Measurements from ENCODE around the gene ZBTB3. TPM values are rescaled to one million over a fixed set of nuclear protein-coding genes. Genes with fewer than 3 reads are reported as not detected.

ZBTB3 gene
- total and polyA plus RNA-seq, 2 of the 13 experiments (the other 11 are each of a cell fraction or from before 2014, with no cell fraction given): 3.4 to 5.2 TPM

- TF ChIP-seq FOXP1 (IDR thresholded peaks at IDR 0.05) (no peak), FOXP1 (CRISPR knock-in tag; IDR thresholded peaks at IDR 0.05) (no peak), ADNP (CRISPR knock-in tag; IDR thresholded peaks at IDR 0.05) (no peak), CHD2 (IDR thresholded peaks at IDR 0.05; ENCODE audit: low read depth, low read length) (no peak), ZMYM4 (CRISPR knock-in tag; IDR thresholded peaks at IDR 0.05) (no peak), MTA1 (CRISPR knock-in tag; IDR thresholded peaks at IDR 0.05; ENCODE audit: borderline replicate concordance) (no peak), ELF1 (CRISPR knock-in tag; IDR thresholded peaks at IDR 0.05) (peak; percentile 86), SNAPC2 (CRISPR knock-in tag; IDR thresholded peaks at IDR 0.05) (no peak), ZIK1 (CRISPR knock-in tag; IDR thresholded peaks at IDR 0.05; ENCODE audit: borderline replicate concordance, low read depth) (no peak), ZNF543 (CRISPR knock-in tag; IDR thresholded peaks at IDR 0.05) (no peak), ZBTB34 (CRISPR knock-in tag; IDR thresholded peaks at IDR 0.05) (no peak), ZBTB10 (CRISPR knock-in tag; IDR thresholded peaks at IDR 0.05; ENCODE audit: borderline replicate concordance) (no peak), CC2D1A (CRISPR knock-in tag; IDR thresholded peaks at IDR 0.05) (no peak; the same call in 1 of the 2 replicates), ZFAT (CRISPR knock-in tag; conservative IDR thresholded peaks at IDR 0.05) (no peak), ZNF83 (CRISPR knock-in tag; IDR thresholded peaks at IDR 0.05; ENCODE audit: borderline replicate concordance) (no peak), NR1H2 (CRISPR knock-in tag; IDR thresholded peaks at IDR 0.05; ENCODE audit: borderline replicate concordance, low read depth) (no peak), GFI1 (CRISPR knock-in tag; IDR thresholded peaks at IDR 0.05; ENCODE audit: borderline replicate concordance) (no peak), RFXAP (CRISPR knock-in tag; IDR thresholded peaks at IDR 0.05; ENCODE audit: borderline replicate concordance) (no peak), RBM39 (IDR thresholded peaks at IDR 0.05; ENCODE audit: low read depth, low read length, poor library complexity, severe bottlenecking) (no peak), TCF12 (IDR thresholded peaks at IDR 0.05) (no peak), TCF12 (CRISPR knock-in tag; IDR thresholded peaks at IDR 0.05) (no peak), GPBP1L1 (CRISPR knock-in tag; IDR thresholded peaks at IDR 0.05) (no peak), ZSCAN22 (CRISPR knock-in tag; IDR thresholded peaks at IDR 0.05) (no peak), HOXA5 (CRISPR knock-in tag; IDR thresholded peaks at IDR 0.05) (peak; percentile 59; the same call in 1 of the 2 replicates), SP4 (CRISPR knock-in tag; IDR thresholded peaks at IDR 0.05) (no peak), WIZ (CRISPR knock-in tag; IDR thresholded peaks at IDR 0.05) (no peak), KLF6 (CRISPR knock-in tag; IDR thresholded peaks at IDR 0.05) (no peak), ASH2L (IDR thresholded peaks at IDR 0.05; ENCODE audit: insufficient read length, low read depth, low read length) (peak; percentile 81)
These were observed 25.6 kb downstream of the ZBTB3 start, which contains the start of gene TTC9C (continued) for GRCh38 chr11:62728171-62728988.
